Activated CD4-positive, alpha-beta memory T cell treated with anti-CD3 and anti-CD28 coated beads for 36 hours (primary cell): ENCODE measurements around the gene JAG2. TPM values are rescaled to one million over a fixed set of nuclear protein-coding genes. Genes with fewer than 3 reads are reported as not detected.

Experiments
- CTCF ChIA-PET: fragments of 350-600 bp; sonication (Branson Sonifier 250); formaldehyde crosslinking; loops from one replicate; lab custom pipeline; 2021; ENCODE audit warnings: antibody characterized with exemption, inconsistent platforms; lab: Charles Lee
- POLR2A ChIA-PET: fragments of 350-600 bp; sonication (Branson Sonifier 250); formaldehyde crosslinking; loops from one replicate; lab custom pipeline; 2021; ENCODE audit warnings: antibody characterized with exemption; lab: Charles Lee
- DNase-seq: peaks from one replicate; pipeline ENCODE4 v3.0.0-alpha.2; 2020
- H3K27ac Mint-ChIP-seq: one replicate; pipeline ENCODE4 v1.8.0; 2021; ENCODE audit warnings: mixed read lengths
- H3K27me3 Mint-ChIP-seq: one replicate; pipeline ENCODE4 v1.8.0; 2021; ENCODE audit warnings: mixed read lengths
- H3K36me3 Mint-ChIP-seq: one replicate; pipeline ENCODE4 v1.8.0; 2021; ENCODE audit warnings: mixed read lengths
- H3K4me1 Mint-ChIP-seq: one replicate; pipeline ENCODE4 v1.8.0; 2021; ENCODE audit warnings: low read depth, mixed read lengths
- H3K4me3 Mint-ChIP-seq: one replicate; pipeline ENCODE4 v1.8.0; 2021; ENCODE audit warnings: mild to moderate bottlenecking, mixed read lengths
- H3K9me3 Mint-ChIP-seq: one replicate; pipeline ENCODE4 v1.8.0; 2021; ENCODE audit warnings: mixed read lengths
- intact Hi-C: fragments of 100-400 bp; cut with micrococcal nuclease; formaldehyde crosslinking; loops from one replicate; pipeline ENCODE4 v1.15.1; 2023
- total RNA-seq, 2 experiments: library from RNA; stranded (reverse); gene quantifications; one replicate each; pipeline ENCODE4 v1.2.3, GENCODE V29; 2021

JAG2 gene
- total RNA-seq, 2 experiments from 2014 or later, result 1.6 to 2.4 TPM

- Mint-ChIP-seq H3K4me3 (no peak overlapping the region), H3K27me3 (peaks cover 28% of the 10 kb centered on the region), H3K9me3 (peaks cover 4% of the 10 kb centered on the region), H3K27ac (no peak overlapping the region), H3K4me1 (peaks cover 20% of the 10 kb centered on the region), H3K36me3 (peaks cover 3% of the 10 kb centered on the region)
- CTCF ChIA-PET, result interaction anchor here (1.2 to 2.4 kb wide), 5 partner anchors 11 to 159 kb away, joined by 3 to 11 read pairs (median 4); no protein-coding TSS in a partner anchor
- peak; percentile 51 for DNase-seq
- intact Hi-C loops, result no loop called here
- POLR2A ChIA-PET, result no interaction called here
These were observed 24.5 kb upstream of the JAG2 start for GRCh38 chr14:105192866-105193731.

- H3K36me3 Mint-ChIP-seq, result peaks cover 3% of the 10 kb centered on the region
- intact Hi-C loops, result loop anchor here (1.0 kb wide), 1 partner anchor 98 kb away; no protein-coding TSS in a partner anchor
- peak; percentile 53 for DNase-seq
- peaks cover under 1% of the 10 kb centered on the region for H3K4me1 Mint-ChIP-seq
- POLR2A ChIA-PET, result no interaction called here
- CTCF ChIA-PET, result interaction anchor here (0.7 kb wide), 1 partner anchor 98 kb away, joined by 4 read pairs; no protein-coding TSS in a partner anchor
- H3K9me3 Mint-ChIP-seq, result peaks cover 7% of the 10 kb centered on the region
- H3K27ac Mint-ChIP-seq, result no peak overlapping the region
- H3K27me3 Mint-ChIP-seq, result peaks cover 8% of the 10 kb centered on the region
- H3K4me3 Mint-ChIP-seq, result no peak overlapping the region
These were observed 19.5 kb upstream of the JAG2 start for GRCh38 chr14:105187935-105188524.

- no peak overlapping the region for H3K4me3 Mint-ChIP-seq
- H3K9me3 Mint-ChIP-seq, result peaks cover 7% of the 10 kb centered on the region
- CTCF ChIA-PET, result no interaction called here
- peaks cover 3% of the 10 kb centered on the region for H3K4me1 Mint-ChIP-seq
- H3K27me3 Mint-ChIP-seq, result peaks cover 8% of the 10 kb centered on the region
- POLR2A ChIA-PET, result no interaction called here
- no peak for DNase-seq
- intact Hi-C loops, result no loop called here
- no peak overlapping the region for H3K27ac Mint-ChIP-seq
- H3K36me3 Mint-ChIP-seq, result peaks cover 3% of the 10 kb centered on the region
These were observed 18.5 kb upstream of the JAG2 start for GRCh38 chr14:105187116-105187515.

GRCh38 chr14:105185973-105186372 is 17.4 kb upstream of the JAG2 start:
- peaks cover 3% of the 10 kb centered on the region for H3K4me1 Mint-ChIP-seq
- CTCF ChIA-PET, result no interaction called here
- peaks cover 7% of the 10 kb centered on the region for H3K9me3 Mint-ChIP-seq
- no peak overlapping the region for H3K27ac Mint-ChIP-seq
- H3K27me3 Mint-ChIP-seq, result peaks cover 4% of the 10 kb centered on the region
- H3K4me3 Mint-ChIP-seq, result no peak overlapping the region
- intact Hi-C loops, result no loop called here
- no peak for DNase-seq
- POLR2A ChIA-PET, result no interaction called here
- peaks cover 3% of the 10 kb centered on the region for H3K36me3 Mint-ChIP-seq

GRCh38 chr14:105185001-105185400 is 16.4 kb upstream of the JAG2 start:
- intact Hi-C loops, result no loop called here
- Mint-ChIP-seq H3K4me1 (peaks cover 7% of the 10 kb centered on the region), H3K27ac (no peak overlapping the region), H3K36me3 (peaks cover 3% of the 10 kb centered on the region), H3K4me3 (no peak overlapping the region), H3K27me3 (peaks cover 4% of the 10 kb centered on the region), H3K9me3 (peaks cover 7% of the 10 kb centered on the region)
- POLR2A ChIA-PET, result no interaction called here
- DNase-seq, result no peak
- CTCF ChIA-PET, result no interaction called here

GRCh38 chr14:105184461-105184860 is 15.9 kb upstream of the JAG2 start:
- peaks cover 7% of the 10 kb centered on the region for H3K9me3 Mint-ChIP-seq
- H3K36me3 Mint-ChIP-seq, result peaks cover 3% of the 10 kb centered on the region
- intact Hi-C loops, result no loop called here

GRCh38 chr14:105182296-105183020 is 13.9 kb upstream of the JAG2 start:
- H3K27me3 Mint-ChIP-seq, result no peaks in the 10 kb centered on the region
- peak overlapping the region; percentile 38 for H3K4me3 Mint-ChIP-seq
- no peaks in the 10 kb centered on the region for H3K9me3 Mint-ChIP-seq
- no peak overlapping the region for H3K27ac Mint-ChIP-seq
- peaks cover 7% of the 10 kb centered on the region for H3K4me1 Mint-ChIP-seq
- no peaks in the 10 kb centered on the region for H3K36me3 Mint-ChIP-seq
- ChIA-PET CTCF (interaction anchor here (0.6 to 3.1 kb wide), 7 partner anchors 13 to 631 kb away, joined by 3 to 13 read pairs (median 3); partner anchors contain the start of gene JAG2), POLR2A (interaction anchor here (1.1 kb wide), 1 partner anchor 10 kb away, joined by 4 read pairs; no protein-coding TSS in a partner anchor)
- intact Hi-C loops, result no loop called here
- DNase-seq, result no peak

More at GRCh38 chr14:105184461-105184860, 15.9 kb upstream of the JAG2 start:
- POLR2A ChIA-PET, result no interaction called here
- Mint-ChIP-seq H3K4me3 (no peak overlapping the region), H3K4me1 (peaks cover 7% of the 10 kb centered on the region), H3K27ac (no peak overlapping the region), H3K27me3 (peaks cover 4% of the 10 kb centered on the region)
- no peak for DNase-seq
- CTCF ChIA-PET, result interaction anchor here (0.8 kb wide), 1 partner anchor 10 kb away, joined by 3 read pairs; no protein-coding TSS in a partner anchor

- no peaks in the 10 kb centered on the region for H3K9me3 Mint-ChIP-seq
- peaks cover 7% of the 10 kb centered on the region for H3K4me1 Mint-ChIP-seq
- no peaks in the 10 kb centered on the region for H3K36me3 Mint-ChIP-seq
- no peak for DNase-seq
- H3K27me3 Mint-ChIP-seq, result no peaks in the 10 kb centered on the region
- POLR2A ChIA-PET, result interaction anchor here (1.1 kb wide), 1 partner anchor 9 kb away, joined by 4 read pairs; no protein-coding TSS in a partner anchor
- H3K27ac Mint-ChIP-seq, result no peak overlapping the region
- H3K4me3 Mint-ChIP-seq, result peak overlapping the region; percentile 38
- CTCF ChIA-PET, result interaction anchor here (0.7 to 3.1 kb wide), 8 partner anchors 8 to 299 kb away, joined by 3 to 13 read pairs (median 4); partner anchors contain the start of gene JAG2
- intact Hi-C loops, result no loop called here
These were observed 13.1 kb upstream of the JAG2 start for GRCh38 chr14:105181549-105182295.

GRCh38 chr14:105180592-105181548 is 12.3 kb upstream of the JAG2 start, which contains the start of gene NUDT14:
TSS of gene NUDT14 (minus strand) at chr14:105181312. CDS start at chr14:105181209, 103 bp downstream.
- peak; percentile 91 for DNase-seq

GRCh38 chr14:105179191-105179590 is 10.6 kb upstream of the JAG2 start:
- no peak overlapping the region for H3K27ac Mint-ChIP-seq
- H3K4me3 Mint-ChIP-seq, result no peak overlapping the region
- peaks cover 20% of the 10 kb centered on the region for H3K4me1 Mint-ChIP-seq
- CTCF ChIA-PET, result no interaction called here
- no peak for DNase-seq
- no peaks in the 10 kb centered on the region for H3K27me3 Mint-ChIP-seq
- H3K36me3 Mint-ChIP-seq, result no peaks in the 10 kb centered on the region
- intact Hi-C loops, result no loop called here
- no peaks in the 10 kb centered on the region for H3K9me3 Mint-ChIP-seq
- POLR2A ChIA-PET, result no interaction called here

More at GRCh38 chr14:105180592-105181548, 12.3 kb upstream of the JAG2 start, which contains the start of gene NUDT14:
- no peak within 1 kb of the TSS for H3K27ac Mint-ChIP-seq
- CTCF ChIA-PET, result interaction anchor here (0.8 to 3.1 kb wide), 6 partner anchors 9 to 300 kb away, joined by 4 to 13 read pairs (median 6); partner anchors contain the start of gene JAG2
- no peaks in the 10 kb centered on the region for H3K36me3 Mint-ChIP-seq
- H3K27me3 Mint-ChIP-seq, result no peaks in the 10 kb centered on the region
- peak within 1 kb of the TSS; percentile 71 for H3K4me3 Mint-ChIP-seq
- intact Hi-C loops, result no loop called here
- H3K4me1 Mint-ChIP-seq, result peaks cover 11% of the 10 kb centered on the region
- no peaks in the 10 kb centered on the region for H3K9me3 Mint-ChIP-seq
- POLR2A ChIA-PET, result no interaction called here
